ENCODE results near the gene GUCA2A. TPM values are rescaled to one million over a fixed set of nuclear protein-coding genes. Genes with fewer than 3 reads are reported as not detected.

GUCA2A gene
- total and polyA plus RNA-seq, 2 donors from 2014 or later = not detected

DNA sequence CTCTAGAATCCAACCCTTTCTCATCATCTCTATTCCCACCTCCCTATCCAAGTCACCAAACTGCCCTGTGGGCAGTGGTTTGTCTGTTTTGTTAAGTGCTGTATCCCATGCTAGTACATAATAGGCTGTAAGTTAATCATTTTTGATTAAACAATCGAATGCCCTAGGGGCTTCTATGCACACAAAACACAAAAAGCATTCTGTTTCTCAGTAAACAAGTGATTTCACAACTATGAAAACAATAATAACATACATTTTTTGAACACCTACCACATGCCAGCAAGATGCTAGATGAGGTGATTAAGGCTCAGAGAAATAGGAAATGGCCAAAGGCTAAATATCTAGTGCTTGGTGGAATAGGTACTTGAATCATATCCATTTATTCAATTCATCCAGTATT lies 16.4 kb downstream of the GUCA2A start:
- intact Hi-C loops (cut with DNase I) = no loop called here
- TF ChIP-seq, protein P1, sequence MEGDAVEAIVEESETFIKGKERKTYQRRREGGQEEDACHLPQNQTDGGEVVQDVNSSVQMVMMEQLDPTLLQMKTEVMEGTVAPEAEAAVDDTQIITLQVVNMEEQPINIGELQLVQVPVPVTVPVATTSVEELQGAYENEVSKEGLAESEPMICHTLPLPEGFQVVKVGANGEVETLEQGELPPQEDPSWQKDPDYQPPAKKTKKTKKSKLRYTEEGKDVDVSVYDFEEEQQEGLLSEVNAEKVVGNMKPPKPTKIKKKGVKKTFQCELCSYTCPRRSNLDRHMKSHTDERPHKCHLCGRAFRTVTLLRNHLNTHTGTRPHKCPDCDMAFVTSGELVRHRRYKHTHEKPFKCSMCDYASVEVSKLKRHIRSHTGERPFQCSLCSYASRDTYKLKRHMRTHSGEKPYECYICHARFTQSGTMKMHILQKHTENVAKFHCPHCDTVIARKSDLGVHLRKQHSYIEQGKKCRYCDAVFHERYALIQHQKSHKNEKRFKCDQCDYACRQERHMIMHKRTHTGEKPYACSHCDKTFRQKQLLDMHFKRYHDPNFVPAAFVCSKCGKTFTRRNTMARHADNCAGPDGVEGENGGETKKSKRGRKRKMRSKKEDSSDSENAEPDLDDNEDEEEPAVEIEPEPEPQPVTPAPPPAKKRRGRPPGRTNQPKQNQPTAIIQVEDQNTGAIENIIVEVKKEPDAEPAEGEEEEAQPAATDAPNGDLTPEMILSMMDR (IDR thresholded peaks at IDR 0.05; ENCODE audit: borderline replicate concordance, extremely low read depth, insufficient read depth) = no peak

DNA sequence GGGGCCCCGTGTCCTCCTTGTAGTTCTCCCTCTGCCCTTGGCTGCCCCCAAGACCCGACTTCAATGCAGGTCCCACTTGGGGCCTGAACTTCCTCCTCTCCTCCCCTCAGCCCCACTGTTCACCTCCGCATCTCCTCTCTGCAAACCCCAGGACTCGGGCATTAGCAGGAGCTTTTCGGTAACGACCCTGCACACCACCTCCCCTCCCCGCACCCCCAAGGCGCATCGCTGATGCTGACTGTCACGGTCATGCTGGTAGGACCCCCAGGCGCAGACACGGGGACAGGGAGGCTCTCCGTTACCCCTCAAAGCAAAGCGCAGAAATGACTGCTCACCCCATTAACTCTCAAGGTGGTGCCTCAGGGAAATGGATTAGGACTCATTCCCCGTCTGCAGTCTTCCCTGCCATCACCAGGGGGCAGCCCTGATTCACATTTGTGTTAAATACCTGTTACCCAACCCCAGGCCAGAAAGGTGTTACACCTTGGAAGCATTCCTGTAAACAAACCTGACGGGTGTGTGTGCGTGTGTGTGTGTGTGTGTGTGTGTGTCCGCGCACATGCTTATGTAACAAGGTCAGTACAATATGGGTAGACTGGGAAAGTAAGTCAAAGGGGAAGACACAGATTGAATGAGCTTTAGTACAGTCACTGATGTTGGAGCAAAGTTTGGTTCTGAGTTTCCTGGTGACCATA lies 17.8 kb downstream of the GUCA2A start:
- peak; percentile 72 for FAIRE-seq
- DNase-seq = peak; percentile 81 to 91 (median 83)
- intact Hi-C loops (cut with DNase I) = no loop called here
- Histone ChIP-seq H3K27ac (ENCODE audit: low read depth in 2 of 2, low read length in 2 of 2) (no peak overlapping the region), H3K9ac (ENCODE audit: low read length in 3 of 3) (no peak overlapping the region), H3K4me1 (ENCODE audit: control insufficient read depth in 2 of 3, insufficient read depth in 2 of 3, low read depth in 1 of 3, low read length in 3 of 3) (peaks cover 0 to 5% (median 0%) of the 10 kb centered on the region in 3 donors), H3K4me3 (ENCODE audit: low read length in 3 of 3) (no peak overlapping the region), H3K9me3 (ENCODE audit: control insufficient read depth in 2 of 3, insufficient read depth in 1 of 3, low read length in 3 of 3) (no peaks in the 10 kb centered on the region), H3K27me3 (ENCODE audit: control insufficient read depth, insufficient read depth, low read length) (peaks cover 3% of the 10 kb centered on the region), H3K36me3 (ENCODE audit: control insufficient read depth in 2 of 3, insufficient read depth in 3 of 3, low read length in 3 of 3) (no peaks in the 10 kb centered on the region)
- TF ChIP-seq, protein P1 (IDR thresholded peaks at IDR 0.05; ENCODE audit: borderline replicate concordance, extremely low read depth, insufficient read depth) = peak; percentile 97

More for the DNA sequence above, 16.4 kb downstream of the GUCA2A start:
- no peaks in the 10 kb centered on the region for H3K9me3 ChIP-seq (ENCODE audit: control insufficient read depth in 2 of 3, insufficient read depth in 1 of 3, low read length in 3 of 3)
- no peak overlapping the region for H3K9ac ChIP-seq (ENCODE audit: low read length in 3 of 3)
- H3K4me3 ChIP-seq (ENCODE audit: low read length in 3 of 3) = no peak overlapping the region
- DNase-seq (no peak), FAIRE-seq (no peak)
- no peak overlapping the region for H3K27ac ChIP-seq (ENCODE audit: low read depth in 2 of 2, low read length in 2 of 2)
- peaks cover 0 to 5% (median 0%) of the 10 kb centered on the region in 3 donors for H3K4me1 ChIP-seq (ENCODE audit: control insufficient read depth in 2 of 3, insufficient read depth in 2 of 3, low read depth in 1 of 3, low read length in 3 of 3)
- H3K27me3 ChIP-seq (ENCODE audit: control insufficient read depth, insufficient read depth, low read length) = peaks cover 3% of the 10 kb centered on the region
- no peaks in the 10 kb centered on the region for H3K36me3 ChIP-seq (ENCODE audit: control insufficient read depth in 2 of 3, insufficient read depth in 3 of 3, low read length in 3 of 3)

DNA sequence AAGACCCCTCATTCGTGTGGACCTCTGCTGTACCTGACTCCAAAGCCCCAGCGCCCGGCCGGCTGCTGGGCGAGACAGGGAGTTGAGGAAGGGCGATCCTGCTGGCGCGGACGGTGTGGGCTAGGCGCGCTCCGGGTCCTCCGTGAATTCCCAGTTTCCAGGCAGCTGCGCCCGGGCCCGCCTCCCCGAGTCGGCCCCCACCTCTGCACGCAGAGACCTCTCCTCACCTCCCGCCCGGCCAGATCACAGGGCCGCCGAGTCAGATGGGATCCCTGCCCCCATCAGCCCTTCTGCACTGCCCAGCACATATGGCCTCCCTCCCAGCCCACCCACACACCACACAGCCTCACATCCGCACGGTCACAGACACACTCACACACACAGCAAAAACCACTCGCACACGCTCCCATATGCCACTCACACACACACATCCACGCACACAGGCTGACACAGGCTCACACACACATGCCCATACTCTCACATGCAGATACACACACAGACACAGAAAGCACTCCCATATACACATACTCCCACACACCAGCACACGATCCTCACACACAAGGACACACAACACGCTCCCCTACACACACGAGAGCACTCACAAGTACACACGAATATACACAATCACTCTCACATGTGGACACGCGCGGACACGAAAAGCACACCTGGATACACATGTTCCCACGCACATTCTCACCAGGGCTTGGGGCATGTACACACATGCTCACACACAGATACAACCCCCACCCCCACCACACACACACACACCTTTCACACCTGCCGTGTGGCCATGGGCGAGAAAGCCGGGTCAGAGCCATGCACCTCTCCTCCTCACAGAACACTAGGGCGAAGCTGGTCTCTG lies 18.6 kb downstream of the GUCA2A start:
- Histone ChIP-seq H3K27me3 (ENCODE audit: control insufficient read depth, insufficient read depth, low read length) (peaks cover 3% of the 10 kb centered on the region), H3K9ac (ENCODE audit: low read length in 3 of 3) (no peak overlapping the region), H3K4me3 (ENCODE audit: low read length in 3 of 3) (no peak overlapping the region), H3K27ac (ENCODE audit: low read depth in 2 of 2, low read length in 2 of 2) (no peak overlapping the region), H3K9me3 (ENCODE audit: control insufficient read depth in 2 of 3, insufficient read depth in 1 of 3, low read length in 3 of 3) (no peaks in the 10 kb centered on the region), H3K4me1 (ENCODE audit: control insufficient read depth in 2 of 3, insufficient read depth in 2 of 3, low read depth in 1 of 3, low read length in 3 of 3) (peaks cover 0 to 5% (median 0%) of the 10 kb centered on the region in 3 donors), H3K36me3 (ENCODE audit: control insufficient read depth in 2 of 3, insufficient read depth in 3 of 3, low read length in 3 of 3) (no peaks in the 10 kb centered on the region)
- DNase-seq (peak in 3 of 5 donors; percentile 12 to 28 (median 18)), FAIRE-seq (no peak)
- intact Hi-C loops (cut with DNase I) = no loop called here
- TF ChIP-seq, protein P1 (IDR thresholded peaks at IDR 0.05; ENCODE audit: borderline replicate concordance, extremely low read depth, insufficient read depth) = no peak

Data from kidney (tissue), 14 donors.